ENCODE data around the gene GALNT14.

- TF ChIP-seq NRF1 (conservative IDR thresholded peaks at IDR 0.05; ENCODE audit: low read depth, low read length) (no peak), CTCF (IDR thresholded peaks at IDR 0.05 in 2 of 3, conservative IDR thresholded peaks at IDR 0.05 in 1 of 3; ENCODE audit: control insufficient read depth in 2 of 3, extremely low read depth in 1 of 3, insufficient read depth in 1 of 3, low read depth in 3 of 3, low read length in 3 of 3) (no peak), POLR2A (IDR thresholded peaks at IDR 0.05; ENCODE audit: low read depth, low read length) (no peak), CEBPB (IDR thresholded peaks at IDR 0.05; ENCODE audit: borderline replicate concordance in 1 of 2, low read depth in 2 of 2, low read length in 2 of 2) (no peak), RB1 (IDR thresholded peaks at IDR 0.05; ENCODE audit: borderline replicate concordance) (no peak)
These were observed 175.1 kb downstream of the GALNT14 start for GRCh38 chr2:30963184-30963583.
